GM06990 (cell line): ENCODE data around the gene TECR.
"Not testable (repeated sequence)": the region's sequence is repeated elsewhere in the genome, so short reads cannot be mapped to it uniquely, and the experiment has no call there.

Source experiments
- DNase-seq: peaks from one replicate; pipeline ENCODE4 v3.0.0-alpha.2; 2011; ENCODE audit not compliant: insufficient read length; ENCODE audit errors: extremely low read depth
- H3K27me3 ChIP-seq: replicated peaks from 2 replicates; pipeline ENCODE4 v1.6.0; 2011; ENCODE audit warnings: low read length; ENCODE audit not compliant: control insufficient read depth, insufficient read depth
- H3K36me3 ChIP-seq: 2 replicates; pipeline ENCODE4 v1.5.1; 2011; ENCODE audit warnings: low read length; ENCODE audit not compliant: control insufficient read depth, insufficient read depth
- H3K4me3 ChIP-seq: replicated peaks from 2 replicates; pipeline ENCODE4 v1.5.1; 2011; ENCODE audit warnings: low read depth, mild to moderate bottlenecking, control low read depth, low read length
- TF ChIP-seq, protein P1 (sequence below): IDR thresholded peaks from 2 replicates; pipeline ENCODE4 v1.5.1; 2011; ENCODE audit warnings: low read length, control low read depth, mild to moderate bottlenecking, inconsistent platforms; ENCODE audit not compliant: insufficient read depth, poor library complexity, severe bottlenecking

Gene TECR

GRCh38 chr19:14582894-14583340 lies 53.5 kb downstream of the TECR start, which contains the start of gene CLEC17A:
CLEC17A (plus strand) TSS chr19:14583084; CDS start chr19:14583161, 77 bp downstream.
- Histone ChIP-seq H3K36me3 (peaks cover 2% of the 10 kb centered on the region; the same call in 1 of the 2 replicates), H3K27me3 (no peaks in the 10 kb centered on the region), H3K4me3 (peak within 1 kb of the TSS; percentile 72)
- TF ChIP-seq, protein P1, sequence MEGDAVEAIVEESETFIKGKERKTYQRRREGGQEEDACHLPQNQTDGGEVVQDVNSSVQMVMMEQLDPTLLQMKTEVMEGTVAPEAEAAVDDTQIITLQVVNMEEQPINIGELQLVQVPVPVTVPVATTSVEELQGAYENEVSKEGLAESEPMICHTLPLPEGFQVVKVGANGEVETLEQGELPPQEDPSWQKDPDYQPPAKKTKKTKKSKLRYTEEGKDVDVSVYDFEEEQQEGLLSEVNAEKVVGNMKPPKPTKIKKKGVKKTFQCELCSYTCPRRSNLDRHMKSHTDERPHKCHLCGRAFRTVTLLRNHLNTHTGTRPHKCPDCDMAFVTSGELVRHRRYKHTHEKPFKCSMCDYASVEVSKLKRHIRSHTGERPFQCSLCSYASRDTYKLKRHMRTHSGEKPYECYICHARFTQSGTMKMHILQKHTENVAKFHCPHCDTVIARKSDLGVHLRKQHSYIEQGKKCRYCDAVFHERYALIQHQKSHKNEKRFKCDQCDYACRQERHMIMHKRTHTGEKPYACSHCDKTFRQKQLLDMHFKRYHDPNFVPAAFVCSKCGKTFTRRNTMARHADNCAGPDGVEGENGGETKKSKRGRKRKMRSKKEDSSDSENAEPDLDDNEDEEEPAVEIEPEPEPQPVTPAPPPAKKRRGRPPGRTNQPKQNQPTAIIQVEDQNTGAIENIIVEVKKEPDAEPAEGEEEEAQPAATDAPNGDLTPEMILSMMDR, result no peak
- DNase-seq, result peak; percentile 83

GRCh38 chr19:14584372-14584771 lies 55.0 kb downstream of the TECR start:
- not testable (repeated sequence) for H3K36me3 ChIP-seq, H3K27me3 ChIP-seq, DNase-seq
- H3K4me3 ChIP-seq, result peak overlapping the region; percentile 72

- not testable (repeated sequence) for H3K36me3 ChIP-seq, H3K27me3 ChIP-seq, H3K4me3 ChIP-seq
- DNase-seq, result peak; percentile 65
Observed at GRCh38 chr19:14585187-14585586, 55.8 kb downstream of the TECR start.

- not testable (repeated sequence) for H3K4me3 ChIP-seq, DNase-seq, H3K27me3 ChIP-seq
- peaks cover 17% of the 10 kb centered on the region for H3K36me3 ChIP-seq
Observed at GRCh38 chr19:14589433-14589832, 60.0 kb downstream of the TECR start.

DNA sequence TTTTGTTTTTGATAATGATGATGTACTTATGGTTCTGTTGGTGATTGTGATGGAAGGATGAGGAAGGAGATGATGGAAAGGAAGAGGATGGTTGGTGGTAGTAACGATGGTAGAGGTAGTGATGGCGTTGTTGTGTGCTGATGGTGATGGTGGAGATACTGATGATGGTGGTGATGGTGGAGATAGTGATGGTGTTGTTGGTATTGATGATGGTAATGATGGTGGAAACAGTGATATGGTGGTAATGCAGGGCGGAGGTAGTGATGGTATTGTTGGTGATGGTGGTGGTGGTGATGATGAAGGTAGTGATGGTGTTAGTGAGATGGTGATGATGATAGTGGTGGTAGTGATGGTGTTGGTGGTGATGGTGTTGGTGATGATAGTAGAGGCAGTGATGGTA lies 66.2 kb downstream of the TECR start:
- Histone ChIP-seq H3K36me3 (peaks cover 46% of the 10 kb centered on the region), H3K27me3 (no peaks in the 10 kb centered on the region), H3K4me3 (no peak overlapping the region)
- no peak for DNase-seq
- TF ChIP-seq, protein P1, result no peak

GRCh38 chr19:14599548-14600147 lies 70.3 kb downstream of the TECR start:
- TF ChIP-seq, protein P1, result no peak
- H3K36me3 ChIP-seq, result peaks cover 33% of the 10 kb centered on the region
- DNase-seq, result no peak
- no peak overlapping the region for H3K4me3 ChIP-seq
- H3K27me3 ChIP-seq, result no peaks in the 10 kb centered on the region

- TF ChIP-seq, protein P1, result no peak
- Histone ChIP-seq H3K27me3 (no peaks in the 10 kb centered on the region), H3K4me3 (no peak overlapping the region), H3K36me3 (peaks cover 22% of the 10 kb centered on the region)
- DNase-seq, result peak; percentile 58
Observed at GRCh38 chr19:14603990-14604387, 74.6 kb downstream of the TECR start.
